IPS DF 6.9 (cell line): ENCODE data around the gene KMO.

Source experiments
- DNase-seq: peaks from one replicate; pipeline ENCODE4 v3.0.0-alpha.2; 2013; ENCODE audit warnings: low read depth, low spot score
- H3K27ac ChIP-seq: one replicate; pipeline ENCODE4 v1.5.1; 2013; ENCODE audit warnings: low read length, control low read depth
- H3K27me3 ChIP-seq: 2 replicates; pipeline ENCODE4 v1.6.1; 2013; ENCODE audit warnings: mild to moderate bottlenecking, low read length; ENCODE audit not compliant: control insufficient read depth, insufficient read depth
- H3K36me3 ChIP-seq: 2 replicates; pipeline ENCODE4 v1.6.1; 2013; ENCODE audit warnings: low read length; ENCODE audit not compliant: control insufficient read depth, insufficient read depth
- H3K4me1 ChIP-seq: 2 replicates; pipeline ENCODE4 v1.6.1; 2013; ENCODE audit warnings: low read length; ENCODE audit not compliant: control insufficient read depth, insufficient read depth
- H3K4me3 ChIP-seq: 2 replicates; pipeline ENCODE4 v1.5.1; 2013; ENCODE audit warnings: mild to moderate bottlenecking, low read length
- H3K9me3 ChIP-seq: 2 replicates; pipeline ENCODE4 v1.6.1; 2013; ENCODE audit warnings: low read length, inconsistent platforms; ENCODE audit not compliant: control insufficient read depth, insufficient read depth
- WGBS: extraction: QIAGEN DNeasy Blood & Tissue Kit; methylation state at CpG from one replicate; pipeline ENCODE4 v1.1.7; 2013; ENCODE audit warnings: mixed read lengths, missing lambda C conversion rate; ENCODE audit not compliant: insufficient read length, insufficient coverage; 5-methylcytosine and 5-hydroxymethylcytosine counted together

KMO gene

DNA sequence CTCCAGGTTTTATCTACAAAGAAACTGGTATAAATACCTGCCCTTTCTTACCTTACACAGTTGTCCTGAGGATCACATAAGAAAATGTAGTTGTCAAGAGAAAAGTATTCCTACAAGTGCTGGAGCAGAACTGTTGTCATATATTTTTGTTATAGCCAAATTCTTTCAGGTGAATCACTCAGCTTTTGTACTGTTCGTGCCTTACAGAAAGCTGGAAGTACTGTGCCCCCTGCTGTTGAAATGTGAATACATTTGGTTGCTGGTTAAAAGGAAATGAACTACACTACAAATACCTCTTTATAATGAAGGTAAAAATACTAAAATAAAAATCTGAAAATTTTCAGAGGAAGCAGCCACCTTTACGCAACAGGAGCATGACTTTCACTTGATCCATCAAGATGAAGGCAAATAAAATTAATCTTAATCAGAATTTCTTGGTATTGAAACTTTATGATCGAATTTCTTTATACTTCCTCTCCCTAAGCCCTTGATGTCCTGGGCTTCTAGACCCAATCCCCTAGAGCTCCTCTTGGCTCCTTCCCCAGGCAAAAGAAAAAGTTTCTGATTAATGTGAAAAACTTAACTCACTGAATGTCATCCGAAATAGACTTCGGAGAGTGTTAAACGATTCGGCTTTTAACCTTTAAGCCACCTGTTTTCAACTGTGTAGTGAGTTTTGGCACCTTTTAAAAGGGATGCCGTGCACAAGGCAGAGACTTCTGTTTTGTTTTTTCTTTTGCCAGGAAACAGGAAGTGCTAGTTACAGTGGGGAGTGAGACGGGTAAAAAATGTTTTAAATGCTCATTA lies 95.5 kb downstream of the KMO start:
- Histone ChIP-seq H3K4me3 (no peak overlapping the region), H3K9me3 (no peaks in the 10 kb centered on the region), H3K36me3 (no peaks in the 10 kb centered on the region; the same call in 1 of the 2 replicates), H3K4me1 (peaks cover 1% of the 10 kb centered on the region; the same call in 1 of the 2 replicates), H3K27ac (no peak overlapping the region), H3K27me3 (no peaks in the 10 kb centered on the region)
- DNase-seq, result no peak
- no CpG with 5 or more reads among the region's 9 CpGs for WGBS

DNA sequence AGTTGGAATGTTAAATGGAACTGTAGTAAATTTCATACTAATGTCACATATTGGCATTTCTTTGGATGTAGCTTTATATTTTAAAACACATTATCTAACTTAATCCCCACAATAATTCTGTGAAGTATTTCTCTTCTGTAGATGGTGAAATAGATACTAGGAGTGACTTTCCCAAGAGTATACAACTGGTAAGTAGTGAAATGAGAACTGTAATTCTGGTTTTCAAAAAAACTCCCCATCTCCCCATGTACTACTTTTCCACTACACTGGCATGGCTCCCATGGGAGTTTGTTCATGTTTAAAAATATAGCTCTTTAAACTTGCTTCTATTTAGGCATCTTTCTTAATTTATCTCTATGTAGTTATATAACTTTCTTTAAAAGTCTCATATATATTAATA lies 97.8 kb downstream of the KMO start:
- Histone ChIP-seq H3K4me1 (peaks cover 1% of the 10 kb centered on the region; the same call in 1 of the 2 replicates), H3K36me3 (no peaks in the 10 kb centered on the region; the same call in 1 of the 2 replicates), H3K27ac (no peak overlapping the region), H3K27me3 (no peaks in the 10 kb centered on the region), H3K9me3 (no peaks in the 10 kb centered on the region), H3K4me3 (no peak overlapping the region)
- DNase-seq, result no peak

DNA sequence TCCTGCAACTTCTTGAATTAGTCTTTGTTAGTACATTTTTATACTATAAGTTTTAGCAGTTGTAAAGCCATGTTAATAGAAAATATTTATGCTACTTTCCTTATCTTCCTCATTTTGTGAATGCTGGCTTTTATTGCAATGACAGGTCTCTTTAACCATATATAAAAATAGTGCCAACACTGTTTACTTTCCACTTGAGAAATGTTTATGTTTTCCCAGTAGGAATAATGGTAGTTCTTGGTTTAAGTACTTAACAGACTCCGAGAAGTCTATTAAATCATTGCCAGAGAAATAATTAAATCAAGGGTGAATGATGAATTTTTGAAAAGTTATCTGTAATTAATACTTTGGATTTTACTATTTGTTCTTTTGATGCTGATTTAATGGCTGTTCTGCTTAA lies 98.3 kb downstream of the KMO start:
- Histone ChIP-seq H3K27ac (no peak overlapping the region), H3K9me3 (no peaks in the 10 kb centered on the region), H3K27me3 (no peaks in the 10 kb centered on the region), H3K4me1 (peaks cover 1% of the 10 kb centered on the region; the same call in 1 of the 2 replicates), H3K36me3 (peaks cover 3% of the 10 kb centered on the region; the same call in 1 of the 2 replicates), H3K4me3 (no peak overlapping the region)
- DNase-seq, result no peak
- WGBS, result no CpG with 5 or more reads among the region's 1 CpG

DNA sequence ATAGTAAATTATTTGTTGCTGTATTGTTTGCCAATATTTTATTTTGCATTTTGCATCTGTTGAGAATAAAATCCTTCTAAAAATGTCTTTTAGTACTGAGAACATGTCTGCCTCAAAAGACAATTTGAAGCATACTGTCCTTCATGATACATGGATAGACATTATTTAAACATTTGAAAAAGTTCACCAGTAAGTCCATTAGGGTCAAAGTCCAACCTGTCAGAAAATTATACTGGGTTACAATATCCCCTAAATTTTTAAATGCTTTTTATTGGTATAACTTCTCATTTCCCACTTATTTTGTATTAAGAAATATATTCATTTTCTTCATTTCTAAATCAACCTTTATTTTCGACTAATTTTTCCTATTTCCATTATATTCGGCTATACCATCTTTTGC lies 98.7 kb downstream of the KMO start:
- Histone ChIP-seq H3K27ac (no peak overlapping the region), H3K27me3 (no peaks in the 10 kb centered on the region), H3K9me3 (no peaks in the 10 kb centered on the region), H3K4me3 (no peak overlapping the region), H3K4me1 (peaks cover 1% of the 10 kb centered on the region; the same call in 1 of the 2 replicates), H3K36me3 (peaks cover 4% of the 10 kb centered on the region; the same call in 1 of the 2 replicates)
- WGBS, result 100% methylated on average over 2 of the region's 2 CpGs
- DNase-seq, result no peak

DNA sequence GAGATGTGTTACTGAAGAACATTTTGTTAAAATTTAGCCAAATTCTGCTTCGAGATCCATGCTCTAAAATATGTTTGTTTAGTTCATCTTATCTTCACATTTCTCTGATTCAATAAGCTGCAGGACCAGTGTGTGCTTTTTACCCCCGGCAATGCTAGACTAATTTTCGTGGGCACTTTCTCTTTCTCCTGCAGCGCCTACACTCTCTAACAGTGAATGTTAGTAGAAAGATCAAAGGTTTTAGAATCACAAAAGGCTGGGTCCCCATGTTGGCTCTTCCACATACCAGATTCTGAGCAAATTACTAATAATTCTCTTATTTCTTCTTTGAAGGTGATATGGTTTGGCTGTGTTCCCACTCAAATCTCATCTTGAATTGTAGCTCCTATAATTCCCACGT lies 99.5 kb downstream of the KMO start:
- H3K27me3 ChIP-seq, result no peaks in the 10 kb centered on the region
- no peak for DNase-seq
- no peak overlapping the region for H3K27ac ChIP-seq
- H3K4me3 ChIP-seq, result no peak overlapping the region
- peaks cover 4% of the 10 kb centered on the region; the same call in 1 of the 2 replicates for H3K36me3 ChIP-seq
- H3K9me3 ChIP-seq, result no peaks in the 10 kb centered on the region
- no CpG with 5 or more reads among the region's 5 CpGs for WGBS
- peaks cover 1% of the 10 kb centered on the region; the same call in 1 of the 2 replicates for H3K4me1 ChIP-seq

DNA sequence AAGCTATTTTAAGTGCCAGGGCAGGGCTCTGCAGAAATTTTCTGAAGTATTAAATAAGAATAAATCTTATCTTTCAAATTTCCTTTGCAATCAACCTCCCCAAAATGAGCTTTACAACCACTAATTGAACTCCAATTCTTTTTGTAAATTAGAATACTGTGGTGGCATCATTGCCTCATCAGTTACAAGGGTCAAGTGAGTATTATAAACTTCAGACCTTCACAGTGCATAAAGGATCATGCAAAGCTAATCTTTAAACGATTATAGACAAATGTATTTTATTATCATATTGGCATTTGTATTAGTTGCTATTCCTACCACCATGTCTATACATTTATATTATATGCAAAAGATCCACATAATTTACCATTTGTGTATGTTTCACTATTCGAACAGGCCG lies 100.8 kb downstream of the KMO start:
- H3K27me3 ChIP-seq, result no peaks in the 10 kb centered on the region
- H3K9me3 ChIP-seq, result no peaks in the 10 kb centered on the region
- DNase-seq, result no peak
- no CpG with 5 or more reads among the region's 3 CpGs for WGBS
- H3K36me3 ChIP-seq, result peaks cover 4% of the 10 kb centered on the region; the same call in 1 of the 2 replicates
- peaks cover 1% of the 10 kb centered on the region; the same call in 1 of the 2 replicates for H3K4me1 ChIP-seq
- H3K27ac ChIP-seq, result no peak overlapping the region
- no peak overlapping the region for H3K4me3 ChIP-seq

DNA sequence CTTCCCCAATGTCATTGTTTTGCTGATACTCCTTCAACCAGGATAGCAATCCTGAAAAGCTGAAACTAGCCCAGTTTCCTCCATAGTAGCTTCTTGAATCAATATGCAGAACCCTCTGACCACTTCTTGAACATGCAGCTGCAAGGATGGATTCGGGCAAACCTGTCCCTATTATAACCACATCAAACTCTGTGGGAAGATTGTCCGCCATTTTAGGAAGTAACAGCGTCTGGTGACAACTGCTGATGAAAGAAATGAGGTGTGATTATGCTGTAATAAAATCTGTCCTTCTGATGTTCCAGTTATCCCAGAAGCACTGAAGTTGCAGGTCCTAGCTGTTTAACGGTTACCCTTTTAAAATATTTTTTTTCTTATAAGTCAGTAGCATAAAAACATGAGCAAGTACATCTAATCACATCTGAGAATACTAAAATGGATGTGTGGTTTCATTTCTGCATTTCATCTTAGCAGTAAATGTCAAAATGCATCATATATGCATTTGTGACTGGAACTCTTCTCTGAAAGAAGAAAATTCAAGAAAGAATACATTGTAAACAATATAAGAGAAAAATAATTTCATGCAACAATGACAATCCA lies 103.5 kb downstream of the KMO start:
- H3K36me3 ChIP-seq, result peaks cover 4% of the 10 kb centered on the region; the same call in 1 of the 2 replicates
- H3K27ac ChIP-seq, result no peak overlapping the region
- DNase-seq, result no peak
- no peak overlapping the region for H3K4me3 ChIP-seq
- WGBS, result no CpG with 5 or more reads among the region's 4 CpGs
- H3K9me3 ChIP-seq, result no peaks in the 10 kb centered on the region
- H3K27me3 ChIP-seq, result no peaks in the 10 kb centered on the region
- H3K4me1 ChIP-seq, result peaks cover 3% of the 10 kb centered on the region; the same call in 1 of the 2 replicates

DNA sequence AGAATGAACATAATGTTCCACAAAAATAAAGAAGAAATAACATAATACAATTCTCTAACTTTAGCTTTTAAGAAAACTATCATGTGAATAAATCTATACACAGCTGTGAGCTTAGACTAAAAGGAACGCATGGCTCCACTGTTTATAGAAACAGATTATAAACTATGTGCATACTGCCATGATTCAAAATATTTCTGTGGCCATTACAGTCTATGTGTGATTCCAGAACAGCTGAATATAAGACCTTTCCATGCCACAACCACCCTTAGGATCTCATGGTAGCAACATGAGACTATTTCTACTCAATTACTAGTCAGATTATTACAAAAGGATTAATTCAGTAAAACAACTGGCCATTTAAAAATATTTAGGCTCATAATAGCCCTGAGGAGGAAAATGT lies 104.1 kb downstream of the KMO start:
- WGBS, result no CpG with 5 or more reads among the region's 1 CpG
- no peaks in the 10 kb centered on the region for H3K9me3 ChIP-seq
- H3K27ac ChIP-seq, result no peak overlapping the region
- peaks cover 4% of the 10 kb centered on the region; the same call in 1 of the 2 replicates for H3K36me3 ChIP-seq
- H3K4me3 ChIP-seq, result no peak overlapping the region
- no peaks in the 10 kb centered on the region for H3K27me3 ChIP-seq
- peaks cover 3% of the 10 kb centered on the region; the same call in 1 of the 2 replicates for H3K4me1 ChIP-seq
- no peak for DNase-seq

DNA sequence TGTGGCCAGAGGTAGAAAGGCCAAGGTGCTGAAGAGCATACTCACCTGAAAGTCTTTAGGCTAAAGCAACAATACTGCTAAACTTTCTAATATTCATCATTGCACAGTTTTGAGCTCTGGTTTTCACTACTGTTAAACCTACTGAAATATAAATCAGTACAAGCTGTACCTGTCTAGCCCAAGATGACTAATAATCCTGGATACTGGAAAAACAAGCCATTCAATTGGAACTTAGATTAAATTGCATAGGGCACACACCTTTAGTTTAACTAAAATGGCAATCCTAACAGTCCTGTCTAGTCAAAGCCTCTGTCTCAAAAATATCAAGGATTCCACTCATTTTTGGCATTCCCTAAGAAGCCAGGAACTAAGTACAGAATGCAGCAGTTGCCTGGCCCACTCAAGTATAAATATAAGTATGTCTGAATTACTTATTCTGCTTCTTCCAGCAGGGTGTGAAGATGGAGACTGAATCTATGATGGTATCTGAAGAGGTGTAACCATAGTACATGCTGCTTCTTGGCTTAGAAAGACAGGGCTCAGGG lies 104.9 kb downstream of the KMO start:
- DNase-seq, result no peak
- Histone ChIP-seq H3K9me3 (no peaks in the 10 kb centered on the region), H3K4me1 (peaks cover 3% of the 10 kb centered on the region; the same call in 1 of the 2 replicates), H3K27ac (no peak overlapping the region), H3K4me3 (no peak overlapping the region), H3K27me3 (no peaks in the 10 kb centered on the region), H3K36me3 (peaks cover 4% of the 10 kb centered on the region; the same call in 1 of the 2 replicates)

DNA sequence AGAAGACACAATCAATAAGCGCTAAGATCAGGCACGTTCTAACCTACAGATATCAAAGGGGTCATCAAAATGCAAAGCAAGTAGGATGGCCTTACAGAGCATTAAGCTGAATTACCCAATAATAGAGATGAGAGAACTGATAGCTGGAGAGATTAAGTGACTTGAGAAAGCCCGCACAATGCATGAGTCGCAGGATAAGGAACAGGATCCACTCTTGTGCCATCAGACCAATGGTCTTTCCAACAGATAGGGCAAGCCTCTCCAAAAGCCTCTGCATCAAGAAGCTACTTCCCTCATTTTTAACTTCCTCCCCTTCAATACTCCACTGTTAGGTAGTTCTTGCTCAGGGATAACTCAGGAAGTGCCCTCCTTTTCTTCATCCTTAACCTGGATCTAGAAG lies 105.4 kb downstream of the KMO start:
- no CpG with 5 or more reads among the region's 4 CpGs for WGBS
- Histone ChIP-seq H3K4me3 (no peak overlapping the region), H3K4me1 (peaks cover 2% of the 10 kb centered on the region; the same call in 1 of the 2 replicates), H3K36me3 (peaks cover 4% of the 10 kb centered on the region; the same call in 1 of the 2 replicates), H3K27me3 (no peaks in the 10 kb centered on the region), H3K27ac (no peak overlapping the region), H3K9me3 (no peaks in the 10 kb centered on the region; the same call in 1 of the 2 replicates)
- DNase-seq, result no peak
